Panc1 (cell line): ENCODE results near the gene CA5B. TPM values are rescaled to one million over a fixed set of nuclear protein-coding genes. Genes with fewer than 3 reads are reported as not detected.

Experiments used
- ATAC-seq: fragments of 200-7000 bp; cut with Tn5 transposase; 2 replicates; pipeline ENCODE4 v1.9.1; 2020; ENCODE audit warnings: mild to moderate bottlenecking, moderate library complexity
- BruUV-seq: library from RNA; stranded (reverse); fragments of 400-500 nt; replicated peaks from 2 replicates; lab custom pipeline; 2021; lab: Mats Ljungman, UMichigan
- CTCF ChIA-PET: fragments of 300-600 bp; sonication (Branson Sonifier 250); formaldehyde crosslinking; loops from one replicate; lab custom pipeline; 2022; ENCODE audit warnings: antibody characterized with exemption; lab: Charles Lee
- POLR2A ChIA-PET: fragments of 300-600 bp; sonication (Branson Sonifier 250); formaldehyde crosslinking; loops from one replicate; lab custom pipeline; 2022; ENCODE audit warnings: antibody characterized with exemption; lab: Charles Lee
- DNase-seq: peaks from one replicate; pipeline ENCODE4 v3.0.0-alpha.2; 2010; ENCODE audit warnings: low read depth, low spot score
- H3K27ac ChIP-seq: 2 replicates; pipeline ENCODE4 v1.5.1; 2011; ENCODE audit warnings: mild to moderate bottlenecking, low read length, inconsistent platforms
- H3K27me3 ChIP-seq: fragments of 200-500 bp; sonication (Bioruptor generic); 2 replicates; pipeline ENCODE4 v1.6.0; 2014; ENCODE audit warnings: low read length, inconsistent platforms; ENCODE audit not compliant: control insufficient read depth, insufficient read depth
- H3K36me3 ChIP-seq: fragments of 200-500 bp; sonication (Bioruptor generic); 2 replicates; pipeline ENCODE4 v1.5.1; 2014; ENCODE audit warnings: inconsistent platforms, mild to moderate bottlenecking, low read length, moderate library complexity; ENCODE audit not compliant: control insufficient read depth, insufficient read depth
- H3K4me1 ChIP-seq: 2 replicates; pipeline ENCODE4 v1.5.1; 2011; ENCODE audit warnings: inconsistent platforms, mild to moderate bottlenecking, low read length, moderate library complexity; ENCODE audit not compliant: control insufficient read depth, insufficient read depth
- H3K4me3 ChIP-seq, 2 experiments: 2 replicates each; pipeline ENCODE4 v1.5.1; 2011 to 2012; ENCODE audit warnings: low read depth in 2 of 2, low read length in 2 of 2, mild to moderate bottlenecking in 2 of 2, inconsistent platforms in 1 of 2, moderate library complexity in 1 of 2
- H3K9me3 ChIP-seq: fragments of 200-500 bp; sonication (Bioruptor generic); 2 replicates; pipeline ENCODE4 v1.5.1; 2014; ENCODE audit warnings: low read depth, mild to moderate bottlenecking, inconsistent platforms, low read length, moderate library complexity; ENCODE audit not compliant: control insufficient read depth, insufficient read depth
- CTCF ChIP-seq: fragments of 450-650 bp; IDR thresholded peaks from 2 replicates; pipeline ENCODE4 v1.5.1; 2017; ENCODE audit warnings: mild to moderate bottlenecking
- POLR2AphosphoS5 ChIP-seq: IDR thresholded peaks from 2 replicates; pipeline ENCODE4 v1.6.1; 2012; ENCODE audit warnings: mild to moderate bottlenecking, low read depth, low read length, moderate library complexity
- REST ChIP-seq, 2 experiments: IDR thresholded peaks; 2 replicates each; pipeline ENCODE4 v1.6.1; 2011 to 2012; ENCODE audit warnings: low read depth in 2 of 2, control low read depth in 1 of 2, low read length in 1 of 2, mild to moderate bottlenecking in 1 of 2, moderate library complexity in 1 of 2; ENCODE audit not compliant: insufficient read depth in 1 of 2
- SIN3A ChIP-seq: IDR thresholded peaks from 2 replicates; pipeline ENCODE4 v1.6.1; 2012; ENCODE audit warnings: low read depth, mild to moderate bottlenecking, low read length, moderate library complexity, borderline replicate concordance; ENCODE audit not compliant: insufficient read depth
- TCF7L2 ChIP-seq: IDR thresholded peaks from 2 replicates; pipeline ENCODE4 v1.6.1; 2011; ENCODE audit warnings: mild to moderate bottlenecking, low read depth, low read length, inconsistent platforms
- in situ Hi-C: cut with HindIII; loops from 2 replicates; pipeline ENCODE4 v1.10.0; 2016; ENCODE audit warnings: low sequenced_read_pairs, low pct_unique_long_range_greater_than_20kb
- intact Hi-C: fragments of 100-400 bp; cut with micrococcal nuclease; formaldehyde crosslinking; loops from one replicate; pipeline ENCODE4 v1.10.0; 2022; ENCODE audit not compliant: unreplicated experiment
- total RNA-seq: library from RNA; stranded (reverse); gene quantifications from one replicate; pipeline ENCODE4 v1.2.1, GENCODE V29; 2021; ENCODE audit not compliant: unreplicated experiment

The CA5B gene
- total RNA-seq, 1 experiment from 2014 or later, result 6.8 TPM

- H3K27me3 ChIP-seq, result no peaks in the 10 kb centered on the region
- no peak overlapping the region for H3K27ac ChIP-seq
- in situ Hi-C loops, result no loop called here
- DNase-seq, result no peak
- H3K36me3 ChIP-seq, result no peaks in the 10 kb centered on the region
- intact Hi-C loops, result no loop called here
- ChIA-PET POLR2A (no interaction called here), CTCF (no interaction called here)
- no peak overlapping the region for H3K4me3 ChIP-seq
- no TSS peak for BruUV-seq
- H3K4me1 ChIP-seq, result no peaks in the 10 kb centered on the region
- TF ChIP-seq REST (IDR thresholded peaks at IDR 0.05; ENCODE audit: insufficient read depth in 1 of 2, low read depth in 2 of 2, low read length in 1 of 2), result no peak
- no peak for TF ChIP-seq POLR2AphosphoS5
- no peaks in the 10 kb centered on the region for H3K9me3 ChIP-seq
- ATAC-seq, result no peak
Observed at GRCh38 chrX:15769300-15769954, 31.4 kb downstream of the CA5B start.

- no TSS peak for BruUV-seq
- CTCF ChIA-PET, result no interaction called here
- DNase-seq (no peak), ATAC-seq (no peak)
- in situ Hi-C loops (no loop called here), intact Hi-C loops (no loop called here)
- H3K27ac ChIP-seq, result no peak overlapping the region
- POLR2A ChIA-PET, result no interaction called here
- no peaks in the 10 kb centered on the region for H3K27me3 ChIP-seq
- no peaks in the 10 kb centered on the region; the same call in 1 of the 2 replicates for H3K36me3 ChIP-seq
- no peaks in the 10 kb centered on the region for H3K9me3 ChIP-seq
- no peak overlapping the region for H3K4me3 ChIP-seq
- H3K4me1 ChIP-seq, result no peaks in the 10 kb centered on the region
- no peak for TF ChIP-seq CTCF
- no peak for TF ChIP-seq TCF7L2
- no peak for TF ChIP-seq SIN3A
- TF ChIP-seq POLR2AphosphoS5, result no peak
- TF ChIP-seq REST (IDR thresholded peaks at IDR 0.05; ENCODE audit: insufficient read depth in 1 of 2, low read depth in 2 of 2, low read length in 1 of 2), result no peak
Observed at GRCh38 chrX:15781961-15782699, 44.1 kb downstream of the CA5B start.
